ENCODE measurements around the gene CGB7.
"Not testable (repeated sequence)": the region's sequence is repeated elsewhere in the genome, so short reads cannot be mapped to it uniquely, and the experiment has no call there.

GRCh38 chr19:49039736-49040135 lies 17.8 kb downstream of the CGB7 start:
- TF ChIP-seq EZH2 (IDR thresholded peaks at IDR 0.05; ENCODE audit: insufficient read depth, poor library complexity, severe bottlenecking); EZH2phosphoT487 (IDR thresholded peaks at IDR 0.05; ENCODE audit: insufficient read depth, low read depth): not testable (repeated sequence)
